Stimulated activated CD8-positive, alpha-beta memory T cell treated with anti-CD3 and anti-CD28 coated beads, Interleukin-4, amount 100 ng/mL, for 1 hour (primary cell): Measurements from ENCODE around the gene PECR.
A peak's percentile ranks its signal among the peaks of the same experiment; 100 is the strongest.

Experiments
- DNase-seq, 2 donors: peaks; one replicate each; pipeline ENCODE4 v3.0.0-alpha.2; 2020; ENCODE audit warnings: low read depth in 2 of 2, low spot score in 1 of 2

PECR gene

GRCh38 chr2:216081487-216082116 lies at the start of gene PECR, which contains the start of gene TMEM169:
PECR (minus strand) TSS chr2:216081809; CDS start chr2:216081741, 68 bp downstream.
TMEM169 (plus strand) TSS chr2:216081919; CDS start chr2:216095964, 14,045 bp downstream.
- peak; percentile 32 to 61 for DNase-seq

DNA sequence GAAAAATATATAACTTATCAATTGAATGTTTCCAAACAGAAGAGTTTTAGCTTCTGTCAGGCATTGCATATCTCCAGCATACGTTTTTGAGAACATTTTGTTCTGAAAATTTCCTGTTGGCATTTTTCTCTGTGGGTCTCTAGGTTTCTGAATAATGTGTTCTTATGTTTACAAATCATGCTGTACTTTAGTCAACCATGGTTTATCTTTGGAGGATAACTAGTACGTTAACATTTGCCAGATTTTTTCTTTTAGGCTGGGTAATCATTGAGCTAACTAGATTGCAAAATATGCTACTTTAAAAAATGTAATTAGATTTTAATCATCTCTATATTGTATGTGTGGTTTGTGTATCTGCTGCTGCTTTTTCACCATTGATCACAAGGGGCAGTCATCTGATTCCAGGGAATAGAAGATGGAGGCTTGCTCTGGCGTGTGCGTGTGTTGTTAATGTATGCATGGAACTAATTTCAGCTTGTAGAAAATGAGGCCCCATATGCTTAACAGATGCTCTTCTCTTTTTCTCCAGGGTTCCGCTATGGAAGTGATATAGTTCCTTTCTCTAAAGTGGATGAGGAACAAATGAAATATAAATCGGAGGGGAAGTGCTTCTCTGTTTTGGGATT lies 48.9 kb upstream of the PECR start:
- DNase-seq: no peak

GRCh38 chr2:216126943-216127342 lies 45.3 kb upstream of the PECR start:
- DNase-seq: no peak

DNA sequence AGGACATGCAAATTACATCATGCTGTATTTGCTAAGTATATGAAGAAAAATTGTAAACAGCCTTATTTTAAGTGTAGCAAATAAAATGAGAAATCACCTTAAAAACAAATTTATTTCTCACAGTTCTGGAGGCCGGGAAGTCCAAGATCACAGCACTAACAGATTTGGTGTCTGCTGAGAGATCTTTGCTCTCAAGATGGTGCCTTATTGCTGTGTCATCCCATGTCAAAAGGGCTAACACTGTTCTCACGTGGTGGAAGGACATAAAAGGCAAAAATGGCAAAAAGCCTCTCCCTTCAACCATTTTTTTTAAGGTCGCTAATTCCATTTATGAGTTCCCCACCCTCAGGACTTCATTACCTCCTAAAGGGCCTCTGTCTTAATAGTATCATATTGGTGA lies 39.6 kb upstream of the PECR start:
- DNase-seq: no peak

DNA sequence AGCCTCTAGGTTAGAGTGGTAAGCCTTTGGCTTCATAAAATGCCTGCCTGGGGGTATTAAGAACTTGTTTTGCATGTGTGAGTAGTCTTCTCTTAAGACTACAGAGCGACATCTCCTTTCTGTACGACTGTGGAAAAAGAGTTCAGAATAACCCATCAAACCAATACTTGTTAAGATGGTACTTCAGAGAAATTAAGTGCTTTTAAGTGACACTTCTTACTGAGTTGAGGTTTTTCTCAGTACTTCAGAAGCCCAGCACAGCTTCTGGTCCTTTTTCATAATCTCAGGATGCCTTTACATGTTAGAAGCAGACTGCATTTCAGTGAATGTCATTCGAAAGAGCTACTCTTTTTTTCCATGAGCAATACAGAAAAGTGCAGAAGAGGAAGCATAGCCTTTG lies 38.4 kb upstream of the PECR start:
- DNase-seq: no peak

GRCh38 chr2:216119146-216119545 lies 37.5 kb upstream of the PECR start:
- no peak for DNase-seq

GRCh38 chr2:216118474-216118873 lies 36.9 kb upstream of the PECR start:
- no peak for DNase-seq

DNA sequence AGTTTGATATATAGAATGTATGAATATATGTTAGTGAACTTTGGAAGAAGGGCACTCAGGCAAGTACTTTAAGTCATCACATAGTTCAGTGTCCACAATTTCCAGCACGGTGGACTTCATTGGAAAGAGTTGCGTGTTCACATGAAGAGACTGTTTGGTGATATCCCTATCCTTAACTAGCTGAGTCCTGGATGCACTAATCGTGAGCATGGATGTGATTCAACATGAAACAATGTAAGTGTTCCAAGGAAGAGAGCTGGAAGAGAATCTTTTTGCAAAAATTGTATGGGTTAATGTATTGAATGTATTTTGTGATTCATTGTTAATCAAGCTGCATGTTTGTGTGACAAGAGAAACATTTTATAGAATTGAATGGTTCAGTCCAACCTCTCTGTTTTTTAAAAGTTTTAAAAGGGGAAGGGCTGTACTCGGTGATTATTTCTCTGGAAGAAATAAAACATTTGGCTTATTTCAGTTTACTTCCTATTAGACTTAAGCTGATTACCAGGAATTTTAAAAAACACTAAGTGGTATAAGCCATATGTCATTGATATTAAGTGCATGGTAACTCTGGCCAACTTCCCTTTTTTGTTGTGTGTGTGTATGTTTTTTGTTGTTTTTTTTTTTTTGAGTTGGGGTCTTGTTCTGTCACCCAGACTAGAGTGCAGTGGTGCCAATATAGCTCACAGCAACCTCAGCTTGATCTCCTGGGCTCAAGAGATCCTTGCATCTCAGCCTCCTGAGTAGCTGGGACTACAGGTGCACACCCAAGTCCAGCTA lies 36.1 kb upstream of the PECR start:
- no peak for DNase-seq

DNA sequence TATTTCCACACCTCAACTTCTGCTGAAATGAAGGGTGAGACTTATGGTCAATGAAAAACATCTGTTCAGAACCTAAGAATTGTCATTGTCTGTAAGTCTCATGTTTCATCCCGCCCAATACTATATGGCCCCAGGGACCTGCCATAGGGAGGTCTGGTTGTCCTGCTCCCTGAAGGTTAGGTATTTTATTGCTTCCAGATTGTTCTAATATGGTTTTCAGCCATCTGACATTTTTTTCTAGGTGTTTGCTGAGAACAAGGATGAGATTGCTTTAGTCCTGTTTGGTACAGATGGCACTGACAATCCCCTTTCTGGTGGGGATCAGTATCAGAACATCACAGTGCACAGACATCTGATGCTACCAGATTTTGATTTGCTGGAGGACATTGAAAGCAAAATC lies 34.8 kb upstream of the PECR start:
- no peak for DNase-seq

DNA sequence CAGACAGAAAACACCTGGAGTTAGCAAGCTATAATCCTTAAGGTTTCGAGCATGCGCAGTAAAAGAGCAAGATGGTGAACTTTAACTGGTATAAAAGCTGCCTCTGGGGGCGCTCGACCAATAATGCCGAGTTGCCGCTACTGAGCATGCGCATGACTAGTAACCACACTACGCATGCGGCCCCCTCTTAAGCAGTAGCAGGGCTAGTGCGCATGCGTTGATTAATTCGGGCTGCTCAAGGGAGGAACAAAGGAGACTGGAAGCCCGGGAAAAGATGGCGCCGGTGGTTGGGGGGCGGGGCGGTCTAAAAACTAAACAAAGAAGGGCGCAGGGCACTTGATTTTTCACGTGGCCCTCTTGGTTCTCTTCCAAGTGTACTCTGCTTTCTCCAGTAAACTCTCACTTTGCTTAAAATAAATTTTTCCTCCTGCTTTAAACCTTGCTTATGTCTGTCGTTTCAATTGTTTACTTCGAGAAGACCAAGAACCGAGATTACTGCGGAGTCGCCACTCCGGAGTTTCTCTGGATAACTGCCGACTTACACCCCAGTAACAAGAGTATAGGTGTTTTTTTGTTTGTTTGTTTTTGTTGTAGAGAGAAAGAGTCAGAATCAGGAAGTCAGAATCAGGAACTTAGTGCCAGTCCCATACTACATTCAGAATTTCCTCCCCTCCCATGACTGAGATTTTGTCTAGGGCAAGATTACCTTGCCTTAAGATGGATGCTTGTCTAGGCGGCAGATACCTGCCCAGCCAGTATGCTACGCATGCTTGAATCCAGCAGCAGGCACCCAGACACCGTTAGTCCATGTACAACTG lies 33.3 kb upstream of the PECR start:
- peak; percentile 92 to 95 for DNase-seq

DNA sequence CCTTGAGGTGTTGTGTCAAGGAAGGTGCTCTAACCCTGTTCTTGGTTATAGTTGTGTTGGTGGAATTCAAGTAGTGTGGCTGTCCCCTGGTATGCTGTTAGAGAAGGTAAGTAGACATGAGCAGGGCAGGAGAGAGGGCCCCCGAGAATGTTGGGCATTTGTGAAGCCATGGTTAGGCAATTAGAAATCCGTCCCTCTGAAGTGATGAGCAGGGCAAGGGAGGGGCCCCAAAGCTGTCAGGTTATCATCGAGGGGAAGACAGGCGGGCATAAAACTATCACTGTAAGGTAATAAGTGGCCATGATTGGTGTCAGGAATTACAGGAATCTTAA lies 32.7 kb upstream of the PECR start:
- no peak for DNase-seq

DNA sequence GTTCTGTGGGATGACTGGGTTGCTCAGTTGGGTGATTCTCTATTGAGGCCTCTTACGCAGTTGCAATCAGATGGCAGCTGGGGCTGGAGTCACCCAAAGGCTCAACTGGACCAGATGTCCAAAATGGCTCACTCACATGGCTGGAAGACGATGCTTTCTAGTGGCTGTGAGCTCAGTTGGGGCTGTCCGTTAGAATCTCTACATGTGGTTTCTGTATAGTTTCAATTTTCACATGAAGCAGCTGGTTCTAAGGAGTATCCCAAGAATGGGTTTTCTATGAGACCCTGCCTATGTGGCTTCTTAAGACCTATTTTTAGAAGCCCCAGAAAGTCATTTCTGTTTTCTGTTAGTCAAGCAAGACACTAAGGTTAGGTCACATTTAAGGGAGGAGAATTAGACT lies 32.0 kb upstream of the PECR start:
- DNase-seq: no peak

DNA sequence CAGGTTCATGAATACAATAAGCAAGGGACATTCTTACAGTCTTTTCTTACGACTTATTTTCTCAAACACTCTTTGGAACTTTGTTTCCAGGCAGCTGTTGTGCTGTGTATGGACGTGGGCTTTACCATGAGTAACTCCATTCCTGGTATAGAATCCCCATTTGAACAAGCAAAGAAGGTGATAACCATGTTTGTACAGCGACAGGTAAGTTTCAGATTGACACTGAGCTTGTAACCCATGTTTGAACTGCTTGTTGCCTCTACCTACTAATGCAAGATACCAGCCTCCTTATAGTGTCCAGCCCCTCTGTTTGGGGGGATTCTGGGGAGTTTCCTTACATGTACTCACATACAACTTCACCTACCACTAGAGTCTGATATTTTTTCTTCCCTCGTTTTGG lies 31.3 kb upstream of the PECR start:
- DNase-seq: no peak

DNA sequence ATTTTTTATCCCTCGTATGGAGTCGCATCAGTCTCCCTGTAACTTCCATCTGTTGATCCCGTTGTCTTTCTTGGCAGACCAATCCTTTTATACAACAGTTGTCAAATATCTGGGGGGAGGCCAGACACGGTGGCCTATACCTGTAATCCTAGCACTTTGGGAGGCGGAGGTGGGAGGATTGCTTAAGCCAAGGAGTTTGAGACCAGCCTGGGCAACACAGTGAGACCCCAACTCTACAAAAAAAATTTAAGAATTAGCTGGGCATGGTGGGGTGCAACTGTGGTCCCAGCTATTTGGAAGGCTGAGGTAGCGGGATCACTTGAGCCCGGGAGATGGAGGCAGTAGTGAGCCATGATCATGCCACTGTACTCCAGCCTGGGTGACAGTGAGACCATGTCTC lies 29.5 kb upstream of the PECR start:
- no peak for DNase-seq

- no peak for DNase-seq
These were observed 29.0 kb upstream of the PECR start for GRCh38 chr2:216110620-216111019.

DNA sequence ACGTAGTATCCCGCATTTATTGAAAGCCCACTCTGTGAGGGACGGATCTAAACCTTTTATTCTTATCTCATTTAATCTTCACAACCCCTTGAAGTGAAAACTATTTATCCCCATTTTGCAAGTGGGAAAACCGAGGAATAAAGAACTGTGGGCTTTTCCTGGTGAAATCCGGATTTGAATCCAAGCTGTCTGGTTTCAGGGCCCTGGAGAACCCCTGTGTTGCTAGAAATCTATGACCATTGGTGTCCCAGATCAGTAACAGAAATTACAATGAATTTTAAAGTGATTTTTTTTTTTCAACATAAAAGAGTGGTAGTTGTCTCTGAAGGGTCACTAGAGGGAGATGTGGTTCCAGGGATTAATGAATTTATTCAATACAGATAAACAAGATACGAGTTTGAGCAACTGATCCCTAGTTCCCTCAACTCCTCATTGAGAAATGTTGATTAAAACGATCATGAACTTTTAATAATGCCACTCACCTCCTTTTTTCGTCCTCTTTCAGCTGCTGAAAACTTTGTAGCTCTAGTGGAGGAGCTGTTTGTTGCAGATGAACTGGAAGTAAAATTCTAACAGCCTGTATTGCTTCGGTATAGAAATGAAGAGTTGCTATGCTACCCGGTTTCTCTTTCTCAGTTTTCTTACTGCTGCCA lies 28.5 kb upstream of the PECR start:
- no peak for DNase-seq

GRCh38 chr2:216108967-216109921 lies 27.6 kb upstream of the PECR start, which contains the start of gene XRCC5:
XRCC5 (plus strand) TSS chr2:216109348; CDS start chr2:216109437, 89 bp downstream.
- DNase-seq: peak; percentile 97 to 98

DNA sequence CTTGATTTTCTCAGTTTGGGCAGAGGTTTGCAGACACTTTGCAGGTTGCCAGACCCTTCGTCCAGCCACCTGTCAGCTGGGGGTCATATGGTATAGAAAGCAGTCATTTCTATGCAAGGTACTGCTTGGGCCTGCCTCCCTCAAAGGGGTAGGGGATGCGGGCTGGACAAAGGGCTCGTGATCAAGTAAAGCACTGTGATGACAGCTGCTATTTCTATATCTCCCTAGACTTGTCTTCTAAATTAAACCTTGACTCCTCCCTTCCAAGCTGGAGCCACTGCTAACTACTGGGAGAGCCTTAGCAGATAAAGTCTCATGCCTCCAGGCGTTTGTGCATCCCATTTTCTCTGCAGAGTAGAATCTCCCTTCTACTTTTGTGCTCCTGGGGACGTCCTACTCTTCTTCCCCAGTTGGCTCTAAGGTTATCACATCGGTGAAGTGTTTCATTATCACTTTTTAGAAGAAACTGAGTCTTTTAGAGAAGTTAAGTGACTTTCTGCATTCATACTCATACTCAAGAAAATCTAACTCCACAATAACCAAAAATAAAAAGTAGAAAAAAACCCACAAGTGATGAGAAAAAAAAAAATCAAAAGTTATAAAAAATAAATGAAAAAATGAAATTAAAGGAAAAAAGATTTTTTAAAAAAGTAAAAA lies 26.8 kb upstream of the PECR start:
- DNase-seq: no peak

DNA sequence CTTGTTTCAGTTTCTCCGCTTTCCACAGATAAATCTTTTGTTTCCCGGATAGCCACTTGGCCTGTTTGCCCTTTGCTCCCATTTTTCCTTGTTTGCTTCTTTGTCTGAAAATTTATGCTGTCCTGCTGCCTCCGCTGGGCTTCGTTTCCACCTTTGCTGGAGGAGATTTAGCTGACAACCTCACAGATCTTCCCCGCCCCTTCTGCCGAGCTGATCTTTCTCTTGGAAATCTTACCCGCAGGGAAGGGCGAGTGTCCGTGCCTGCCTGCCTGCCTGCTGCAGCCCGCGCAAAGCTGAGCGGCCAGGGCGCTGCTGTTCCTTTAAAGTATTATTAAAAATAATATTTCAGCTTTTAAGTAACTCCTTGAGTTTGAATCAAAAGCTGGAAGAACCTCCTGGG lies 26.2 kb upstream of the PECR start:
- DNase-seq: no peak
